ENCODE data around the gene CLRN2. TPM values are rescaled to one million over a fixed set of nuclear protein-coding genes. Genes with fewer than 3 reads are reported as not detected.
A peak's percentile ranks its signal among the peaks of the same experiment; 100 is the strongest.

Gene CLRN2
- total RNA-seq = not detected in 3 replicates
- long read RNA-seq = 0 reads

- Mint-ChIP-seq H3K27me3 (ENCODE audit: low read depth) (peaks cover 22% of the 10 kb centered on the region), H3K36me3 (ENCODE audit: low read depth) (no peaks in the 10 kb centered on the region), H3K4me1 (ENCODE audit: low read depth) (peaks cover 18% of the 10 kb centered on the region), H3K9me3 (ENCODE audit: low read depth) (no peaks in the 10 kb centered on the region), H3K27ac (ENCODE audit: unreplicated experiment) (no peak within 1 kb of the TSS), H3K4me3 (ENCODE audit: unreplicated experiment) (no peak within 1 kb of the TSS)
- no peak for DNase-seq (ENCODE audit: low spot score)
- TF ChIP-seq, protein P1, sequence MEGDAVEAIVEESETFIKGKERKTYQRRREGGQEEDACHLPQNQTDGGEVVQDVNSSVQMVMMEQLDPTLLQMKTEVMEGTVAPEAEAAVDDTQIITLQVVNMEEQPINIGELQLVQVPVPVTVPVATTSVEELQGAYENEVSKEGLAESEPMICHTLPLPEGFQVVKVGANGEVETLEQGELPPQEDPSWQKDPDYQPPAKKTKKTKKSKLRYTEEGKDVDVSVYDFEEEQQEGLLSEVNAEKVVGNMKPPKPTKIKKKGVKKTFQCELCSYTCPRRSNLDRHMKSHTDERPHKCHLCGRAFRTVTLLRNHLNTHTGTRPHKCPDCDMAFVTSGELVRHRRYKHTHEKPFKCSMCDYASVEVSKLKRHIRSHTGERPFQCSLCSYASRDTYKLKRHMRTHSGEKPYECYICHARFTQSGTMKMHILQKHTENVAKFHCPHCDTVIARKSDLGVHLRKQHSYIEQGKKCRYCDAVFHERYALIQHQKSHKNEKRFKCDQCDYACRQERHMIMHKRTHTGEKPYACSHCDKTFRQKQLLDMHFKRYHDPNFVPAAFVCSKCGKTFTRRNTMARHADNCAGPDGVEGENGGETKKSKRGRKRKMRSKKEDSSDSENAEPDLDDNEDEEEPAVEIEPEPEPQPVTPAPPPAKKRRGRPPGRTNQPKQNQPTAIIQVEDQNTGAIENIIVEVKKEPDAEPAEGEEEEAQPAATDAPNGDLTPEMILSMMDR (IDR thresholded peaks at IDR 0.05) = no peak
Measured at GRCh38 chr4:17514865-17515264, at the start of gene CLRN2. Gene CLRN2, plus strand, starts transcription at chr4:17515165. Its CDS starts 102 bp downstream, at chr4:17515267.

- Mint-ChIP-seq H3K4me3 (ENCODE audit: unreplicated experiment) (no peak overlapping the region), H3K27me3 (ENCODE audit: low read depth) (no peaks in the 10 kb centered on the region), H3K27ac (ENCODE audit: unreplicated experiment) (no peak overlapping the region), H3K4me1 (ENCODE audit: low read depth) (no peaks in the 10 kb centered on the region), H3K9me3 (ENCODE audit: low read depth) (no peaks in the 10 kb centered on the region), H3K36me3 (ENCODE audit: low read depth) (no peaks in the 10 kb centered on the region)
- DNase-seq (ENCODE audit: low spot score) = no peak
- TF ChIP-seq, protein P1 (IDR thresholded peaks at IDR 0.05) = peak; percentile 82
Measured at GRCh38 chr4:17468619-17469221, 46.2 kb upstream of the CLRN2 start.

DNA sequence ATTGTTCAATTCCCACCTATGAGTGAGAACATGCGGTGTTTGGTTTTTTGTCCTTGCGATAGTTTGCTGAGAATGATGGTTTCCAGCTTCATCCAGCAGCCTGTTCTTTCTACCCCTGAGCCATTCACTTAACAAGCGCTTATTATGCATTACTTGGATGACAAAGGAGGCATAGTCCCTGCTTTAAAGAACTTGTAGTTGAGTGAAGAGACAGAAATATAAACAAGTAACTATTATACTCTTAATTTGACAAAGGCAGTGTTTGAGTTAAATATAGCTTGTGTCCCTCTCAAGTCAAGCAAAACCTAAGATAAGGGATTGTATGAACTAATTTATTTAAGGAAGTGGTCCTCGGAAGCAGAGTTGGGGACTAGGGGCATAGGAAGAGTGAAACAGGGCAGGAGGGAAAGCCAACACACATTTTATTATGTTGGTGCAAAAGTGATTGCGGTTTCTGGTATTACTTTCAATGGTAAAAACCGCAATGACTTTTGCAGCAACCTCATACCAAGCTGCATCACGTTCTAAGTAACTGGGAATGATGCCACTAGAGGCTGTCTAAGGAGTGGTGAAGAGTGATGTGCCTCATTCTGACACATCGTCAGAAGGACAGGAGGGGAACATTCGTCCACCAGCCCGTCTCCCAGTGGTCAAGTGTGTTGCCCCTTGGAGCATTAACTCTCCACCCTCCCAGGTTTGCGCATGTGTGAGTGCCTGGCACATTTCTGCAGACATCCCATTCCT lies 44.9 kb upstream of the CLRN2 start:
- Mint-ChIP-seq H3K27ac (ENCODE audit: unreplicated experiment) (no peak overlapping the region), H3K9me3 (ENCODE audit: low read depth) (no peaks in the 10 kb centered on the region), H3K27me3 (ENCODE audit: low read depth) (no peaks in the 10 kb centered on the region), H3K4me3 (ENCODE audit: unreplicated experiment) (no peak overlapping the region), H3K4me1 (ENCODE audit: low read depth) (no peaks in the 10 kb centered on the region), H3K36me3 (ENCODE audit: low read depth) (no peaks in the 10 kb centered on the region)
- TF ChIP-seq, protein P1 (IDR thresholded peaks at IDR 0.05) = no peak
- no peak for DNase-seq (ENCODE audit: low spot score)

GRCh38 chr4:17475481-17475880 lies 39.5 kb upstream of the CLRN2 start:
- TF ChIP-seq, protein P1 (IDR thresholded peaks at IDR 0.05) = no peak
- Mint-ChIP-seq H3K4me1 (ENCODE audit: low read depth) (peaks cover 5% of the 10 kb centered on the region), H3K27ac (ENCODE audit: unreplicated experiment) (no peak overlapping the region), H3K27me3 (ENCODE audit: low read depth) (no peaks in the 10 kb centered on the region), H3K9me3 (ENCODE audit: low read depth) (no peaks in the 10 kb centered on the region), H3K36me3 (ENCODE audit: low read depth) (no peaks in the 10 kb centered on the region), H3K4me3 (ENCODE audit: unreplicated experiment) (no peak overlapping the region)
- DNase-seq (ENCODE audit: low spot score) = no peak

DNA sequence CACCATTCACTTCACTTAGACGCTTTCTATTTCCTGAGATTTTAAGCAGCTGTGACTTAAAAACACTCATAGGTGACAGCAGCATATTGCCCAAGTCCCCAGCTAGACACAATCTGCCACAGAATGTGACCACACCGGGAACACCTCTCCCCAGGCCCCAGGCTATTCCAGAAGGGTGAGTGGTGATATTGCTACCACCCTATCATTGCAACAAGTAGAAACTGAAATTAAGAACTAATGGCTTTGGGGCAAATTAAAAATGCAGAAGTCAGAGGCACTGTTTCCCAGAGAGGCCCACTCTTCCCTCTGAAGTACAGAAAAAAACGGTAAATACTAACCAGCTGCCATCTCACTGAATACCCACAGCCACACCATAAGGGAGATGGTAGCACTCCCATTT lies 38.1 kb upstream of the CLRN2 start:
- Mint-ChIP-seq H3K27me3 (ENCODE audit: low read depth) (no peaks in the 10 kb centered on the region), H3K9me3 (ENCODE audit: low read depth) (no peaks in the 10 kb centered on the region), H3K4me1 (ENCODE audit: low read depth) (peaks cover 5% of the 10 kb centered on the region), H3K27ac (ENCODE audit: unreplicated experiment) (no peak overlapping the region), H3K4me3 (ENCODE audit: unreplicated experiment) (no peak overlapping the region), H3K36me3 (ENCODE audit: low read depth) (no peaks in the 10 kb centered on the region)
- DNase-seq (ENCODE audit: low spot score) = no peak
- TF ChIP-seq, protein P1 (IDR thresholded peaks at IDR 0.05) = no peak

Data from chondrocyte (in vitro differentiated cells).